Measurements from ENCODE around the gene GOLGA6L25. TPM values are rescaled to one million over a fixed set of nuclear protein-coding genes. Genes with fewer than 3 reads are reported as not detected.
"Not testable (repeated sequence)": the region's sequence is repeated elsewhere in the genome, so short reads cannot be mapped to it uniquely, and the experiment has no call there.

Gene GOLGA6L25
- total and polyA plus RNA-seq, 2 of the 4 experiments (the other 2 are of a cell fraction): not detected

GRCh38 chr15:28592395-28592794 lies 39.0 kb downstream of the GOLGA6L25 start:
- H3K23ac ChIP-seq (ENCODE audit: low read depth, low read length); H4K8ac ChIP-seq (ENCODE audit: low read depth in 2 of 2, low read length in 2 of 2); H3K36me3 ChIP-seq (ENCODE audit: control insufficient read depth, insufficient read depth, low read length); H2AK5ac ChIP-seq (ENCODE audit: low read depth, low read length); H2AFZ ChIP-seq (replicated peaks; ENCODE audit: low read length, poor library complexity); CTCF ChIA-PET; H3K9me3 ChIP-seq (ENCODE audit: control insufficient read depth, insufficient read depth, low read length); H3K14ac ChIP-seq (replicated peaks; ENCODE audit: low read depth, low read length); POLR2A ChIA-PET (ENCODE audit: unreplicated experiment); H3K4me3 ChIP-seq (ENCODE audit: insufficient read depth, low read depth, low read length); H2BK120ac ChIP-seq (ENCODE audit: low read depth, low read length); in situ Hi-C loops (cut with MboI; ENCODE audit: low sequenced_read_pairs); H4K20me1 ChIP-seq (ENCODE audit: insufficient read depth, low read length); DNase-seq; H3K56ac ChIP-seq (ENCODE audit: extremely low read depth, insufficient read depth, low read length); H2BK15ac ChIP-seq (ENCODE audit: low read depth, low read length); H3K27me3 ChIP-seq (ENCODE audit: control insufficient read depth, insufficient read depth, low read length); H4K91ac ChIP-seq (ENCODE audit: insufficient read depth, low read depth, low read length); H2AK9ac ChIP-seq (replicated peaks; ENCODE audit: low read depth, low read length, poor library complexity); H3K4me2 ChIP-seq (ENCODE audit: low read depth, low read length); intact Hi-C loops (cut with micrococcal nuclease); H3K9ac ChIP-seq (ENCODE audit: low read depth, low read length); H3K4me1 ChIP-seq (ENCODE audit: control insufficient read depth, insufficient read depth, low read length); ATAC-seq (ENCODE audit: low read depth); H3K9me1 ChIP-seq (ENCODE audit: insufficient read depth, low read length); H3K27ac ChIP-seq (ENCODE audit: insufficient read depth, low read length); dilution Hi-C loops (cut with HindIII; ENCODE audit: low sequenced_read_pairs, unreplicated experiment); H3K18ac ChIP-seq (ENCODE audit: low read depth, low read length); H3K4ac ChIP-seq (ENCODE audit: low read depth, low read length); H2BK5ac ChIP-seq (ENCODE audit: low read depth, low read length, poor library complexity, severe bottlenecking); H2BK20ac ChIP-seq (ENCODE audit: low read depth, low read length); H4K5ac ChIP-seq (ENCODE audit: low read depth, low read length); H3K79me1 ChIP-seq (ENCODE audit: low read depth in 1 of 2, low read length in 2 of 2); BruUV-seq (replicated peaks): not testable (repeated sequence)
- no CpG with 5 or more reads among the region's 3 CpGs for WGBS, 2 experiments (ENCODE audit: extremely low coverage in 2 of 2, insufficient read length in 1 of 2)

GRCh38 chr15:28593424-28594129 lies 40.2 kb downstream of the GOLGA6L25 start:
- H3K18ac ChIP-seq (ENCODE audit: low read depth, low read length); H2AK5ac ChIP-seq (ENCODE audit: low read depth, low read length); H3K9me3 ChIP-seq (ENCODE audit: control insufficient read depth, insufficient read depth, low read length); H4K8ac ChIP-seq (ENCODE audit: low read depth in 2 of 2, low read length in 2 of 2); H4K20me1 ChIP-seq (ENCODE audit: insufficient read depth, low read length); H3K56ac ChIP-seq (ENCODE audit: extremely low read depth, insufficient read depth, low read length); H4K5ac ChIP-seq (ENCODE audit: low read depth, low read length); H3K23ac ChIP-seq (ENCODE audit: low read depth, low read length); H3K4me2 ChIP-seq (ENCODE audit: low read depth, low read length); H3K4me1 ChIP-seq (ENCODE audit: control insufficient read depth, insufficient read depth, low read length); H2AK9ac ChIP-seq (replicated peaks; ENCODE audit: low read depth, low read length, poor library complexity); H3K9me1 ChIP-seq (ENCODE audit: insufficient read depth, low read length); H2BK20ac ChIP-seq (ENCODE audit: low read depth, low read length); H2BK5ac ChIP-seq (ENCODE audit: low read depth, low read length, poor library complexity, severe bottlenecking); H2BK120ac ChIP-seq (ENCODE audit: low read depth, low read length); H3K79me1 ChIP-seq (ENCODE audit: low read depth in 1 of 2, low read length in 2 of 2); H2BK15ac ChIP-seq (ENCODE audit: low read depth, low read length); H3K4me3 ChIP-seq (ENCODE audit: insufficient read depth, low read depth, low read length); intact Hi-C loops (cut with micrococcal nuclease); CTCF ChIA-PET; DNase-seq; BruUV-seq (replicated peaks); dilution Hi-C loops (cut with HindIII; ENCODE audit: low sequenced_read_pairs, unreplicated experiment); H3K27me3 ChIP-seq (ENCODE audit: control insufficient read depth, insufficient read depth, low read length); ATAC-seq (ENCODE audit: low read depth); H3K27ac ChIP-seq (ENCODE audit: insufficient read depth, low read length); in situ Hi-C loops (cut with MboI; ENCODE audit: low sequenced_read_pairs); H3K9ac ChIP-seq (ENCODE audit: low read depth, low read length); H3K4ac ChIP-seq (ENCODE audit: low read depth, low read length); H3K36me3 ChIP-seq (ENCODE audit: control insufficient read depth, insufficient read depth, low read length); POLR2A ChIA-PET (ENCODE audit: unreplicated experiment); H2AFZ ChIP-seq (replicated peaks; ENCODE audit: low read length, poor library complexity); H3K14ac ChIP-seq (replicated peaks; ENCODE audit: low read depth, low read length); H4K91ac ChIP-seq (ENCODE audit: insufficient read depth, low read depth, low read length): not testable (repeated sequence)
- WGBS, 2 experiments (ENCODE audit: extremely low coverage in 2 of 2, insufficient read length in 1 of 2): no CpG with 5 or more reads among the region's 5 CpGs
